GM21526 (cell line): Measurements from ENCODE around the gene ZNF213.
"Not testable (repeated sequence)": the region's sequence is repeated elsewhere in the genome, so short reads cannot be mapped to it uniquely, and the experiment has no call there.

Experiments
- ATAC-seq: cut with Tn5 transposase; IDR thresholded peaks from one replicate; pipeline ENCODE4 v1.9.1; 2021; ENCODE audit warnings: moderate library complexity; ENCODE audit not compliant: unreplicated experiment, low FRiP score

Gene ZNF213

DNA sequence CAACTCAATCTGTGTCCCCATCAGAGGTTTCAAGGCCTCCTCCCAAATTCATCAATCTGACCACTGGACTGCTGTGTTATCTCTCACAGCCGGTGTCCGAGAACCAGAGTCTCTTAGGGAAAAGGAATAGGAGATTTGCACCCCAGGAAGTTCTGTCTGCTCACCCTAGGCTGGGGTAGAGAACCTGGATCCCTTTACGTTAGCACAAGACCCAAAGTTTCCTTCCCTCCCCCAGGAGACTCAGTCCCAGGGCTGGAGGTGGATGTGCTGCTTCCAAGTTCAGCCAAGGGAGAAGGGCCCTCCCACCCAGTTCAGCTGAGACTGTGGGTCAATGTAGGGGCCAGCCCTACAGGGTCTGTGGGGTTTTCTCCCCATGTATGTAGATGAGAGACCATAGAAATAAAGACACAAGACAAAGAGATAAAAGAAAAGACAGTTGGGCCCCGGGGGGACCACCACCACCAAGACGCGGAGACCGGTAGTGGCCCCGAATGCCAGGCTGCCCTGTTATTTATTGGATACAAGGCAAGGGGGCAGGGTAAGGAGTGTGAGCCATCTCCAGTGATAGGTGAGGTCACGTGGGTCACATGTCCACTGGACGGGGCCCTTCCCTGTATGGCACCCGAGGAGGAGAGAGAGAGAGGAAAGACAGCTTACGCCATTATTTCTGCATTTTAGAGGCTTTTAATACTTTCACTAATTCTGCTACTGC, 30.4 kb downstream of the ZNF213 start:
- ATAC-seq: no peak

DNA sequence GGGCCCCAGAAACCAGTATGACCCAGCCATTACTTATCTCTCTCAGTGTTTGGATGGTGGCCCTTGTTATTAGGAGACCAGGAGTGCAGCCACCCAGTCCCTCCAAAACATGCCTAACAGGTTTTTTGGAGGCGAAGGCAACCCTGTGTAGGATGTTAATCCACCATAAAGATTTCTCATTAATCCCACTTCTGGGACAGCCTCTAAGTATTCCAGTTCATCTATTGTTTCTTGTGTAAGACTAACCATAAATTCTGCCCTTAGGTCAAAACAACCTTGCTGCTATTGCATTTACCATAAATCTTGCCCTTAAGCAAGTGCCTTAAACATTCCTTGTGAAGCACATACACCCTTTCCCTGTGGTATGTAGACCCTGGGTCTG, 31.7 kb downstream of the ZNF213 start:
- ATAC-seq: no peak

DNA sequence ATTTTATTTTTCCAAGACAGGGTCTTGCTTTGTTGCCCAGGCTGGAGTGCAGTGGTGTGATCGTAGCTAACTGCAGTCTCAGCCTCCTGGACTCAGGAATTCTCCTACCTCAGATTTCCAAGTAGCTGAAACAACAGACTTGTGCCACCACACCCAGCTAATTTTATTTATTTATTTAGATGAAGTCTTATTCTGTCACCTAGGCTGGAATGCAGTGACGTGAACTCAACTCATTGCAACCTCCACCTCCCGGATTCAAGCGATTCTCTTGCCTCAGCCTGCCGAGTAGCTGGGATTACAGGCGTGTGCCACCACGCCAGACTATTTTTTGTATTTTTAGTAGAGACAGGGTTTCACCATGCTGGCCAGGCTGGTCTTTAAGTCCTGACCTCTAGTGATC, 33.9 kb downstream of the ZNF213 start:
- not testable (repeated sequence) for ATAC-seq

DNA sequence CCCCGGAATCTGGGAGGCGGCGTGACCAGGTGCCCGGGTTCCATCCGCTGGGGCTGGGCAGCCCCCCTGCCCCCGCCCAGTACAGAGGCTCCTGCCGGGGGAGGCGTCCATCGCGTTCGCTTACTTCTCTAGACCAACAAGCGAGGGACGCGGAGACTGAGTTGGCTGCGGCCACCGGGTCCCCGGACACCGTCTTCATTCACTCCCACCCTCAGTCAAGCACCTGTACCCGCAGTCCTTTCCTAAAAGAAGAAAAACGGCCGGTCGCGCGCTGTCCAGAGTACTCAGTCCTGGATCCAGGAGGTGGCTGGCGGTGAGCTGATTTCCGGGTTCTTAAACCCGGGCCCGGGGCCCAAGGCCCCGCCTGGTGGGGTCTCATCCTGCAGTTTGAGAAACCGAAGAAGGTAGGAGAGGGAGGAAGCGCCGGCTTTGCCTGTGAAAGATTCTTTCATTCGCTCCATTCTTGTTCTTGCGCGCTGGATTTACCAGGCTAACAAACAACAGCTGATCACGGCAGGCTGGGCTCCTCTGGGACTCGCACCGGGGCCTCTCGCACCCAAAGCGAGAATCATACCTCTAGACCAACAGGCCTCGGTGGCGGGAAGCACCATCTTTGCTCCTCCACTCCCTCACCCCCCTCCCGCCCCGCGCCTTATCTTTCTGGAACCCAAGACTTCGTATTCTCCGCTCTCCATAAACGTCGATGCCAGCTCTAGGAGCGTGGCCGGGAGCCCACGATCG, 35.8 kb downstream of the ZNF213 start:
- ATAC-seq: no peak

DNA sequence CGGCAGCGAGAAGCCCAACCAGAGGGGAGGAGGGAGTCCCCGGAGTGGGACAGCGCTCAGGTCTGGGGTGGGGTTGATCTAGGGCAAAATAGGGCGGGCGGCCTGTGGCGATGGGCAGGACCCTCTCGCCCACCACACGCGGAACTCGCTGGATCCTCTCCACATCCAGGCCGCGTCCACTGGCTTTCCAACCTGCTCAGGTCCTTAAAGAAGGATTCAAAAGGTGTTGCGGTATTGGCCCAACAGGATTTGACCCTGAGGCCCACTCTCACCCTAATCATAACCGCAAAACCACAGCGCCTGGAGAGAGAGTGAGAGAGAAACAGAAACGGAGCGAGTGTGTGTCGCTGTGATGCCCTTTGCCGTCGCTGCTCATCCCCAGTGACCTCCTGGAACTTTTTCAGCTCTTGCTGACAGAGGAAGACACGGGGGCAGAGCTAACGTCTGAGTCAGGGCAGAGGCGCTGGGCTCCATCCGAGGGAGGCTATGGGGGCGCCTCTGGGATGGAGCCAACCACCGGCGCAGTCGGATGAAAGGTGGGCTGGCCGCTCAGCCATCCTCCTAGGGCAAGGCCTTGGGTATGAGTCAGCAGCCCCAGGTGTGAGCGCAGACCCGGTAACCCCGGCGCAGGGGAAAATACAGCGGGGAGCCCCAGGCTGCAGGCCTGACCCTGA, 36.5 kb downstream of the ZNF213 start:
- no peak for ATAC-seq

DNA sequence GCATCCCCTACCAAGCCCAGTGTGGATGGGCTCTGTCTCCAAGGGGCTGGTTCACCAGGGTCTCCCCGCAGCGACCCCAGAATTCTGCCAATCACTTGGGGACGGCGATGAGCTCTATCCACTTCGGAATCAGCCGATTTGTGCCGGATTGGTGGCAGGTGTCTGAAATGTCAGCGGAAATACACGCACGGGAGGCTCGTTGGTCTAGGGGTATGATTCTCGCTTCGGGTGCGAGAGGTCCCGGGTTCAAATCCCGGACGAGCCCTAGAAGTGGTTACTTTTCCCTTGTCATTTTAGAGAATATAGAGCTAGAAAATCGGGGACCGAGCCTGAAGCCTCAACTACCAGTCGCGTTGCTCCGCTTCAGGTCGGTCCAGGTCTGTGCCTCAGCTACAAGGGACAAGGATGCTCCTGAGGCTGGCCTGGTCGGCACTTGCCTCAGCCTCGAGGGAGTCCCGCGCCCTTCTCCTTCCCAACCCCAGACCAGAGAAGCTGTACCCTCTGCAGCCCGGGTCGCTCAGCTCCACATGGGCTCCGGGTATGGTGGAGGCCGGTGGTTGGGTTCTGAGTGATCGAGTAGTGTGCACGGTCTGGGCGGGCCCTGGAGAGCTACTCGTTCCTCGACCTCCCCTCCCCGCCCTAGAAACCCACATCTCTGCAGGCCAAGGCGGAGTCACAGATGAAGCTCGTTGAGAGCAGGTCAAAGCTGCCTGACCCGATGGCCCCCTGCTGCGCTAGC, 37.2 kb downstream of the ZNF213 start:
- no peak for ATAC-seq

DNA sequence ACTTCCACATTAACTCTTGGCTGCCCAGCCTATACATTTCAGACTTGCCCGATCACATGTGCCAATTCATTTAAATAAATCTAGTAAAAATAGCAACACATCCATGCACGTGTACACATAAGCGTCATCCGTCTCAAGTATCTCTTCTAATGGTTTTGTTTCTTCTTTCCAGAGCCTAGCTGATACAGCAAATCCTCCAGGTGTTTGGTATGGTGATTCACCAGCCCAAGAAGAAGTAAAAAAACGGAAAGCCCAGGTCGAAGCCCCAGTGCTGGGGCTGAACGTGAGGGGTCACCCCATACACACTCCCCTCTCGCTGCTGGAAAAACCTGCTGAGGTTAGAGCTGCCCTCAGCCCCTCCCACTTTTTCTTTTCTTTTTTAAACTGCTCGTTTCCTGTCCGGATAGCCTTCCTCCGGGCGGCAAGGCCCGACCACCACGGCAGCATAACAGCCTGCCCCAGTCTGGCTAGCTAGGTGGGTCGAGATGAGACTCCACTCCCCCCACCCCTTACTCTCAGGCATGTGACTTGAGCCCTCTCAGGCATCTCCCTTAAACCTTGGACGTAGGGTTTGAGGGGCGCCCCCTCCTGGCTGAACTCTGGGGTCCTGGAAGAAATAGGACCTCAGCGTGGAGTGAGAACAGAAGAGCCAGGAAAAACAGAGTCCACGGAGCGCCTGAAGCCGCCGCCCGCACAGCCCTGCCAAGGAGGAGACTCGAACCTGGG, 39.2 kb downstream of the ZNF213 start:
- ATAC-seq: no peak

DNA sequence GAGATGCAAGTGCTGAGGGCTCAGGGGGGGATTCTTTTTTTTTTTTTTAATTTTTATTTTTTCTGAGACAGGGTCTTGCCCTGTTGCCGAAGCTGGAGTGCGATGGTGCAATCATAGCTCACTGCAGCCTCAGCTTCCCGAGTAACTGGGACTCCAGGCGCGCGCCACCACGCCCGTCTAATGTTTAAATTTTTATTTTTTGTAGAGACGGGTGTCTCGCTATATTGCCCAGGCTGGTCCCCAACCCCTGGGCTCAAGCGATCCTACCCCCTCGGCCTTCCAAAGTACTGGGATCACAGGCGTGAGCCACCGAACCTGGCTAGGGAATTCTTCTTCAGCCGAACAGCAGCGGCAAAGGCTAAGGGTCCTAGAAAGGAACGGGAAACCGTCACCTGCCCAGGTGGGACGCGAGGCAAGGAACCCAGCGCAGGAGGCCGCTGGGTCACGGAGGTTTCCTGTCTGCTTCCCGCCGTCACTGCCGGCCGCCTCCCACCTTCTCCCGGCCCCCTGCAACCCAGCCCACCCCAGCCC, 39.9 kb downstream of the ZNF213 start:
- no peak for ATAC-seq

DNA sequence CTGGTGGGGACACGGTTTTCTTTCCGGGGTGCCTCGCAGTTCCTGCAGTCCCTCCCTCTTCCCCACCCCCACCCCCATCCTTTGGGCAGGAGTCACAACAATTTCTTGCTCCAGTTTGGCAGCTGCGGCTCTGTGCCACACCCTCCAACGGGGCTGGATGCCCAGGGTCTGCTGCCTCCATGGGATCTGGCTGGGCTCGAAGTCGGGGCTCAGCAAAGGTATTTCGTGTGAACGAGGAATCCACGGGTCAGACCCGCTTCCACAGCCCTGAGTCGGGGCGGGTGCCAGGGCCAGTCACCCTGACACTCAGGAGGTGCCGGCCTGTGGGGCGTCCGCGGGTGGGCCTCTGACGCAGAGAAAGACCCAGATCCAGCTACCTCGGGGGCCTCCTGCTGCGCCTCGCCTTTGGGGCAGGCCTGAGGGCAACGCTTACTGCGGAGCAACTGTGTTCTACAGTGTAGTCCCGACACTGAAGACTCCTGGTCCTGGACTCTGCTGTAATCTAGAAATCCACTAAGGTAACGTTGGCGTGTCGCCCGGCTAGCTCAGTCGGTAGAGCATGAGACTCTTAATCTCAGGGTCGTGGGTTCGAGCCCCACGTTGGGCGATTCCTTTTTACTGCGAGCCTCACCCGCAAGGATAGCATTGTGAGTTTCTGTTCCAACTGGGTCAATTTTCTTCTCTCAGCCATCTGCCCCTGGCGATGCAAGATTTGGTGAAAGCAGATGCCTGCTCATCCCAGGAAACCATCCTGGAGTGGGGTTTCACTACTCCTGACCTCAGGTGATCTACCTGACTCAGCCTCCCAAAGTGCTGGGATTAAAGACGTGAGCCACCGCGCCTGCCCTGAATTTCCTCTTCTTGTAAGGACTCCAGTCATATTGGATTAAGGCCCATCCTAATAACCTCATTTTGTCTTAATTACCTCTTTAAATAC, 40.6 kb downstream of the ZNF213 start:
- no peak for ATAC-seq

DNA sequence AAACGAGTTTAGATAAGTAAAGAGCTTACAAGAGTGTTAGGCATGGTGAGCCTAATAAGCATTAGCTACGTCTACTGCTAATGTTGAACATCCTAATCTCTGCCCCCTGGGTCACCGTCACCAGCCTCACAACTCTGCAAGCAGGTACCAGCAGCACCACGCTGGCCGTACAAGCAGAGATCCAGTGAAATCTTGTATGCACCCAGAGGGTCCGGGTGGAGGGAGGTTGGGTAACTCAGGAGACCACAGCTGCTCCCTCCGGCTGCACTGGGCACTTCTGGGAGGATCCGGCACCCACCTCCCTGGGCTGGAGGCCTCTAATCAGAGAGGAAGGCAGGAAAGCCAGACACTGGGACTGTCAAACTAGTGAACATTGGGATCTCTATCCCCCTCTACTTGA, 44.8 kb downstream of the ZNF213 start:
- no peak for ATAC-seq

DNA sequence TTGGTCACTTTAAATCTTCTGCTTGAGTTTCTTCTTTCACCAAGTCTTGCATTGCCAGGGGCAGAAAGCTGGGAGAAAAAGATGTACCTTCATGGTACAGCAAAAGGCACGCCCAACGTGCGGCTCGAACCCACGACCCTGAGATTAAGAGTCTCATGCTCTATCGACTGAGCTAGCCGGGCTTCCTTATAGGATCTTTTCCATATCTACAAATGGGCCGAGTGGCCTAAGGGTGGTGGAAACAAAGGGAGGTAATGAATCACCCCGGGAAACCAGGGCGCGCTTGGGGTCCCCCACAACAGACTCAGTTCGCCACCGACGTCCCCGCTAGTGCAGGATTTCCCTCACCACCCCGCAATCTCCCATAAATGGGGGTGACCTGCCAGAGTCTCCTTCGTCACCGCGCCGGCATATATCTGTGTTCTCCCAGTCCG, 45.6 kb downstream of the ZNF213 start:
- ATAC-seq: no peak

DNA sequence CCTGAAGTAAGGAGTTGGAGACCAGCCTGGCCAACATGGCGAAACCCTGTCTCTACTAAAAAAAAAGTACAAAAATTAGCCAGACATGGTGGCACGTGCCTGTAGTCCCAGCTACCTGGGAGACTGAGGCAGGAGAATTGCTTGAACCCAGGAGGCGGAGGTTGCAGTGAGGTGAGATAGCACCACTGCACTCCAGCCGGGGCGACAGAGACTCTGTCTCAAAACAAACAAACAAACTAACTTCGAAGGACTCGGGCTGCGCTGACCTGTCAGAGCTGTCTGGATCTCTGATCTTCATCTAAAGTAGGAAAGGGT, 47.4 kb downstream of the ZNF213 start:
- not testable (repeated sequence) for ATAC-seq

DNA sequence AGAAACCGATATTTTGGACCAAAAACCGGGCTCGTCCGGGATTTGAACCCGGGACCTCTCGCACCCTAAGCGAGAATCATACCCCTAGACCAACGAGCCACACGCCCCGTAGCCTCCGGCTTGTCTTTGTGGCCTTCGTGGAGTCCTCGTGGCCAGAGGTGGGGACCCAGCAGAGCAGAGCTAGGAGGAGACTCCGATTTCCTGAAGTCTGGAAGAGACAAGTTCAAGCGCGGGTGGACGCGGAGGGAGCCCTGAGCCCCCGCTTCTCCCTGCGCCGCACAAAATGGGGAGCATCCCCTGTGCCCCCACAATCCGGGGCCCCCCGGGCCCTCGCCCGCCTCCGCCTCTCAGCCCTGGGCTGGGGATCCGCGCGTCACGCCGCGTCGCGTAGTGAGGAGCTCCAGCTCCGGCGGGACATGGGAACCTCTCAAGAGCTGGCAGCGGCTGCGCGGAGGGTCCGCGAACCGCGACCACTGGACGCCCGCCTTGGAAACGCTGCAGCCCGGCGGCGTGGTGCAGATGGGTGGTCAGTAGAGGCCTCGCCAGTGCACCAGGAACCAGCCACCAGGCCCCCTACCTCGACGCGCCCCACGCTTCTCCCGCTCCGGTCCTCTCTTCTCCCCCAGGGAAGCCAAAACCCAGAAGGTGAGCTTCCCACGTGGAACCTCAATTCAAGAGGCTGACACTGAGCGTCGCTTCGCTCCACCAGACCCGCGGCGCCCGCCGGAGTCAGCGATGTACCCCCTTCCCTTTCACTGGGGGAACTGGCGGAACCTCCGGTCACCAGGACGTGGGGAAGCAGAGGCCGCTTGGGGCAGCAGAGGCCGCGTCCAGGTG, 48.0 kb downstream of the ZNF213 start:
- ATAC-seq: no peak

DNA sequence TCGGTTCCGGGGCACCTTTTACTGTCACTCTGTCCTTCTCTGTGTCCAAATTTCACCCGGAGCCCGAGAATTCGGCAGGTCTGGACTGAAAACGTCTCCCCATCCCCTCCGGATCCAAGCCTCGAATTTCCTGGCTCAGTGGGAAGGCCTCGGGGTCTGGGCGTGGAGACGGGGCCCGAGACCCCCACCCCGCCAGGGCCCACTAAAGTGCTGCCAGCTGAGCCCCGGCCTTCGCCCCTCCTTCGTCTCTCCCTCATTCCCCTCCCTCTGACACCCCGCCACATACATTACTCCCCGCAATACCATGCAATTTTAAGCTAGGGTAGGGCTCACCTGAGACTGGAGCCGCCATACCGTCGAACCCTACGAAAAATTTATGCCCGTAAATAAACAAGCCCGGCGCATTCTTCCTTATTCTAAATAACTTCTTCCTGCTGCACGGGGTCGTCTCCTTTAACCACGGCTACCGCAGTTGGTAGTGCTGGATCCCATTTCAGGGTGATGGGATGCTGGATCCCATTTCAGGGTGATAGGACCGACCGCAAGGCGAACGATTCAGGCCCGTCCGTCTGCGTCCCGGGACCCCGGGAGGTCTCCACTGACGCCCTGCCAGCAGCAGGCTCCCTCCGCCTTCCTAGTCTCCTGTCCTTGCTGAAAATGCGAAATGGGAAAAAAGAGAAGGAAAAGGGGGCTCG, 48.8 kb downstream of the ZNF213 start:
- no peak for ATAC-seq

DNA sequence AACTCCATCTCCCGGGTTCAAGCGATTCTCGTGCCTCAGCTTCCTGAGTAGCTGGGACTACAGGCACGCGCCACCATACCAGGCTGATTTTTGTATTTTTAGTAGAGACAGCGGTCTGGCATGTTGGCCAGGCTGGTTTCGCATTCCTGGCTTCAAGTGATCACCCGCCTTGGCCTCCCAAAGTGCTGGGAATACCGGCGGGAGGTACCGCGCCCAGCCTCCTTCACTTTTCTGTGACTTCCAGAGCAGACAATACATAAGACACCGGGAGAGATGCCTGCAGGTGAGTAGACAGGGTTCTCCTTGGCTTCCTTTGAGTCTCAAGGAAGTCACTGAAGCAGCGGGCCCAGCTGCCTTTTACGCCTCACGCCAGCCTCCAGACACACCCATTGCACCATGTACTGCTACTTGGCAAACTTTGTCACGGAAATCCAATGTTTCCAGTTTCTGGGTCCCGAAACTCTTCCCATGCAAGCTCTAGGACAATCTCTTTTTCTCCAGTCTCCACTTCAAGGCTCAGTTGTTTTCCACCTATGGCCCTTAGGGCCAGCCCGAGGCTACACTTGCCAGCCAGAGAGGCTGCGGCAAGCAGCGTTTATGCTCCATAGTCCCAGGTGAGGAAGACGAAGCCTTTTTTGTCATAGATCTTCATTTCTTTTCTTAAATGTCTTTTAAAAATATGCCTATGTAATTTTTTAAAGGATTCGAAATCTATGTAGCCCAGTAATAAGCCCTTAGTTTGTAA, 52.3 kb downstream of the ZNF213 start:
- no peak for ATAC-seq

DNA sequence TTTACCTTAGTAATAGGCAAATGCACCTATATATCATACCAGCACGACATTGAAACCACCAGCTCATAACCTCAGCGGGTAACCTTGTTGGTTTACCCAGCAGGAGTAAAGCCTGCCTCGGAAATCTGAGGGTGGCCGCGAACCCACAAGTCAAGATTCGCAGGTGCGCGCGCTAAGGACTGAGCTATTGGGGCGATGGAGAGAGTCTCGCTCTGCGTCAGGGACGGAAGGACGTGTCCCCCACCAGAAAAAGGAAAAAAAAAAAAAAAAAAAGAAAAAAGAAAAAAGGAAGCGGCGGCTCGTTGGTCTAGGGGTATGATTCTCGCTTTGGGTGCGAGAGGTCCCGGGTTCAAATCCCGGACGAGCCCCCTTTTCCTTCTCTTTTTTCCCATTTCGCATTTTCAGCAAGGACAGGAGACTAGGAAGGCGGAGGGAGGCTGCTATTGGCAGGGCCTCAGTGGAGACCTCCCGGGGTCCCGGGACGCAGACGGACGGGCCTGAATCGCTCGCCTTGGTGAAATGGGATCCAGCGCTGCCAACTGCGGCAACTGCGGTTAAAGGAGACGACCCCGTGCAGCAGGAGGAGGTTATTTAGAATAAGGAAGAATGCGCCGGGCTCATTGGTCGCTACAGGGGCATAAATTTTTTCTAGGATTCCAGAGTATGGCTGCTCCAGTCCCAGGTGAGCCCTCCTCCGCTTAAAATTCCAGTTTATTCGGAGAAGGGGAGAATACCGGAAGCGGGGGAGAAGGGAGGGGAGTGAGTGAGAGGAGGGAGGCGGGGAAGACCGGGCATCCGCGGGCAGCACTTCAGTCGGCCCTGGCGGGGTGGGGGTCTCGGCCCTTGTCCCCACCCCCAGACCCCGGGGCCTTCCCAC, 53.2 kb downstream of the ZNF213 start, which contains the start of gene OR1F1:
OR1F1 (plus strand) TSS at position 407 of the 877 bp plus-strand sequence.
- ATAC-seq: no peak
